SHP77 (cell line): ENCODE measurements around the gene PCOLCE2.
A peak's percentile ranks its signal among the peaks of the same experiment; 100 is the strongest.

Source experiments
- DNase-seq, 2 experiments: peaks; one replicate each; lab custom pipeline; 2025; lab: John Stamatoyannopoulos, UW

PCOLCE2 gene

DNA sequence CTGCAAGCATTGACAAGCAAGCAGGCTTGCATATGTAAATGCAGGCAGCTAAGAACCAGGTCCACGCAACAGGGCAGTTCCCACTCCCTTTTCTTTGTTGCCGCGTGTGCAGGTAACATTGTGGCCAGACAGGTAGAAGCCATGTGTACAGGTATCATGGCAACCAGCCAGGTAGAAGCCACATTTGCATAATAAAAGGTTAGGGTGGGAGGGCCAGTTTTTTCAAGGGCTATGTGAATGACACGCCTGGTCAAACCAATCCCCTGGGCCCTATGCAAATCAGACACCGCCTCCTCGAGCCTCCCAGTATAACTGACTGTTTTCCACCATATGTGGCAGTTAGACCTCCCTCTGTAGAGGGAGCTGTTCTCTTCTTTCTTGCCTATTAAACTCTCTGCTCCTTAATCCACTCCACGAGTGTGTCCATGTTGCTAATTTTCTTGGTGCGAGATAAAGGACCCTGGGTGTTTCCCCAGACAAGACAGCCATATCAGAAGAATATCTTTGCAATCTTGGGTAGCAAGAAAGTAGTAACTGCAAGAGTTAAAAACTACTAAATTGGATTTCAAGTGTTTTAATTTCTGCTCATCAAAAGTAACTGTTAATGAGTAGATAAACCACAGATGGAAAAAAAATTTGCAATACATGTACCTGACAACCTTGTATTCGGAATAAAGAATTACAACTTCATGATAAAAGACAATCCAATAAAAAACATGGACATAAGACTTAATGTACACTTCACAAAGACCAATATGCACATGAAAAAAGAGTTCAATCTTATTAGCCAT lies 21.8 kb downstream of the PCOLCE2 start:
- DNase-seq = no peak

DNA sequence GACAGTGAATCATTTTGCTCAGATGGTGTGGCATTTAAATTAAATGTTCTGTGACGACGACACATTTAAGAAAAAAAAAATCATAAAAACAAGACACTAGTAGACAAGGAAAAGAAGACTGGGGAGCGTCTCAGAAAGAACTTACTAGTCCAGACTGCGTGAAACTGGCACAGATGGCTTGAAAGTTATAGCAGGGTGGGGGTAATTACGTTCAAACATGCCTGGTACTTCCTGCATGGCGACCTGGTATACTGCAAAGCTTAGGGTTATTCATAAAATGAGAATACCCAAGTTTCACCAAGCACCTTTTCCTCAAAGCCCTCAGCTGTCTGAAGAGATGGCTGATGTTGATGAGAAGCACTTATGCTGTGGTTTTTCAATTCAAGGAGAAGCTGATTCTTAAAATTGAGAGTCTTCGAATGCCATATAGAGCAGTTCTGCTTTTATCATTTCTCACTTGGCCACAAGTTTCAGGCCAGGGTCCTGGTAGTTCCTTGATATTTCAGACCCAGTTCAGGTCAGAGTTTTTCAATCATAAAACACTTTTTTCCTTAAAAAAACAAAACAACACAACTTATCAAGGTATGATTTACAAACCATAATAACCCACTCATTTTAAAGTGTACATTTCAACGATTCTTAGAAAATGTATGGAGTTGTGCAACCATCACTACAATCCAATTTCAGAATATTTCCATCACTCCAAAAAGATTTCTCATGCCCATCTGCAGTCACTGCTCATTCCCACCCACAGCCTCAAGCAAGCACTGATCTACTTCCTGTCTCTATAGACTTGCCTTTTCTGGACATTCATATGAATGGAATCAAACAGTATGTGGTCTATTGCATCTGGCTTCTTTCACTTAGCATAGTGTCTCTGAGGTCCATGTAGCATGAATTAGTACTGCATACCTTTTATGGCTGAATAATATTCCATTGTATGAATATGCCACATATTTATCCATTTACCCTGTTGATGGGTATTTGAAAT lies 24.7 kb downstream of the PCOLCE2 start:
- no peak for DNase-seq

DNA sequence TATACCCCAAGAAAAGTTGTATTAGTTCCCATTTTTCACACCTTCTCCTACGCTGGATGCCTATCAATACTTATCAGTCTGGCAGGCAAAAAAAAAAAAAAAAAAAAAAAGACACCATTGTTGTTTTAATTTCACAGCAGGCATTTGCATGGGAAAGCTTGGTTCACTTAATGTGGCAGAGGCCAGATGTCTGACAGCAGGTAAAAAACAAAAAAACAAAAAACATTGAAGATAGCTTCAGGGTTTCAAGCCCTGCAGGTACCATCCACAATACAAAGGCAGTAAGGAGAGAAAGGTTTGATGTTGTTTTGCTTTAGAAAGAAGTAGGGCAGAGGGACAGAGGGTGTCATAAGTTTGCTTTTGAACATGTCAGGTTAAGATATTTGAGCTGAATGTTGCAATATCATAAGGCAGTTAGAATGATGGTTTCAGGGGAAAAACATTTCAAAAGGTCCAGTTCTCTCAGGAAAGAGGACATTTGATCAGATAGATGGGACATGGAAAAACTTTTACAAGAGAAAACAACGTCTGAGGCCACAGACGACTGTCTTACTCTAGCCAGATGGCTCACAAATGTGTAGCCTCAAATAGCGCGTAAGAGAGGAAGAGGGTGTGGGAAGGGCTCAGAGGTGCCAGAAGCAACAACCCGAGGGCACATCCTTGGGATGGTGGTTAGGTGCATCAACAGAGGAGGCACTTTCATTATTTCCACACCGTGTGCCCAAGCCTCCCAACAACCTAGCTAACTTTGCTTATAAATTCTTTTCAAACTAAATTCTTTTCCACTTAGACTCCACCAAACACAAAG lies 25.7 kb downstream of the PCOLCE2 start:
- no peak for DNase-seq

DNA sequence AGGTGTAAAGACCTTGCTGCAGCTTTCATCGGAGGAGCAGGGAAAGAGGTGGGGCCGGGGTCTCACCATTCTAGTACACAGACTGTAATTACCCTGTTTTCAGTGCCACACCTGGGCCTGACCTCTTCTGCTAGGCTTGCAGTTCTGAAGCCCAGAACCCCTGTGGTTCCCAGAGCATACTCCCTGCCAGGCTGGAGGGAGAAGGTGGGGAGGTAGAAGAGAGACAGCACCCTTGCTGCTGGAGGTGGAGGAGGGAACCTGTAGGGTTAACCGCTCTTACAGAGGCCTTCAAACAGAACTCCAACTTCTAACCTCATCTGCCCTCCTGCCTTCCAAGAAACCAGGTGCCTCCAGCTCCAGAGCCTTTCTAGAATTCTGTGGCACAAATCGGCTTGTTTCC lies 27.0 kb downstream of the PCOLCE2 start:
- no peak for DNase-seq

DNA sequence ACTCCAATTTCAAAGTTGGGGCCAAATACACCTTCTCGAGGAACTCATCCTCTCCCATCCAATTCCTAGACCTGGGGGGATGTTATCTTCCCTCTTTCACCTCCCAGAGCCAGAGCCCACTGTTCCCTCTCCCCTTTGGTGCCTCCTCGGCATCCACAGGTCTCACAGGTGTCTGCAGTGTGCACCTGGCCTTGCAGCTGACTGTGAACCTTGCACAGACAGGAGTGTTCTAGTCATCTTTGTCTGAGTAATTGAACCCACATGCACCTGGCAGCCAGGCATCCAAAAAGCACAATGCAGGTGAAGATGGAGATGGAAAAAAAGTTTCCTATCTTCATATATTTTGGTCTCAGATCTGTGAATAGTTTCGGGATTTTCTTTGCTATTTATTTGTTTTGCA lies 30.8 kb downstream of the PCOLCE2 start:
- no peak for DNase-seq

DNA sequence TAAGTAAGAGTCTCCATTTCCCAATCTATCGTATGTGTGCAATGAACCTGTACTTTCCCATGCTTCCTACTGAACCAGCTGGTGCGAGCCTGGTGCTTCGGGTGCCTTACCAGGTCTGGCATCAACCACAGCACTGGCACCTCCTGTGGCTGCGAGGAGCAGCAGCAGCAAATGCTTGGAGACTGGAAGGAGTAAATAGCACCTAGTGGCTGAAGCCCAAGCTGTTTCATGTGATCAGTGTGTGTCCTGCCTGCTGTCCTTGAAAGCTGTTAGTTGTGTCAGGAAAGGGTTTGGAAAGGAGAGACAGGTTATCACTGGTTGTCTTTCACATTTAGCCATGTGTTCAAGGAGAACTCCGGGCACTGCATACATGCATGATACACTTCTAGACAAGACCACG lies 31.8 kb downstream of the PCOLCE2 start:
- DNase-seq = peak; percentile 53 to 69

DNA sequence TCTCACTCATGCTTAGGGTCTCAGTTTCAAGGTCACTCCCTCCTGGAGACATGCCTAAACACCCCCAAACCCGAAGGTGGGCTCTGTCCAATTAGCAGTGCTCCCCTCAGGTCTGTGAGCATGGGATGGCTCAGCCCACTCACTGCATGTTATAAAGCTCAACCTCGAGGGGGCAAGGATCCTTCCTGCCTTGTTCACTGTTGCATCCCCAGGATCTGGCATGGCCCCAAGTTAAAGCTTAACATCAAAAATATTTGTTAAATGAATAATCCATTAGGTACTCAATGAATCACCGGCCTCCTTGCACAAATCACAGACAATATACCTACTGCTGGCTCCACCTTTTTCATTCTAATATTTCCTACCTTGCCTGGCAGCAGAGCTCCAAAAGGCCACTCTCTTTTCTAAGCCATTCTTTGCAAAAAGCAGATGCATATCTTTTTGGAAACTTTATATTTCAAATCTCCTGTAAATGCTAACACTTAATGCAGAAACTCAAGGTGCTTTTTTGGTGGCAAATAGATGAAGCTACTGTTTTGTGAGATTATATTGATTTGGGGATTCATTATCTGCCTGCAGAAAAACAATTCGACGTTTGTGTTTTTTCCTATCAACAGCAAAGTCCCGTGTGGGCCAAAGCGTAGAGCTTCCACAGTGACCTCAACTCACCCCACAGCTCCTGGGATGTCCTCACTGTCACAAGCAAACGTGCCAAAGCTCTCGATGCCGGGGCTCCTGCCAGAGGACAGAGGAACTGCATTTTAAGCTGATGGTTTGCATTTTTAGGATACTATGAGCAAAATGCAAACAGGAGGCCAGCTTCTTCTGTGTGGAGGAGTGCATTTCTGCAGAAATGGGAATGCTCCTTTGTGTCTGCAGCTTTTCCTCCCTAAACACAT lies 35.4 kb downstream of the PCOLCE2 start:
- DNase-seq = no peak

DNA sequence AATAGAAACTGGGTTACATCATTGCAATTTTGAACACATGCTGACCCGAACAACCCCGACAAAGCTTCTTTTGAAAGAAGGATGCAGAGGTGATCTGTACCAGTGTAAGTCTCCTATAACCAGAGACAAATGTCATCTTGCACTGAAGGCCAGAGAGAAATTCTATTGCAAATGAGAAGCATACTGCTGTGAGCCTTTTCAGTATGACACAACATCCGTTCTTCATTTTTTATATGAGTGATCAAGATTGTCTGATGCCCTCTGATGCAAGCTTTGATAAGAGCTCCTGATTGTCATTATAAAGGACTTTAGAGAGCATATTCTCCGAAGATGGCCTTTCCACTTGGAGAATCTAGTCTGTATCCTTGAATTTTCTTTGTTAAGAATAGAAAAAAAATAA lies 36.9 kb downstream of the PCOLCE2 start:
- DNase-seq = no peak

DNA sequence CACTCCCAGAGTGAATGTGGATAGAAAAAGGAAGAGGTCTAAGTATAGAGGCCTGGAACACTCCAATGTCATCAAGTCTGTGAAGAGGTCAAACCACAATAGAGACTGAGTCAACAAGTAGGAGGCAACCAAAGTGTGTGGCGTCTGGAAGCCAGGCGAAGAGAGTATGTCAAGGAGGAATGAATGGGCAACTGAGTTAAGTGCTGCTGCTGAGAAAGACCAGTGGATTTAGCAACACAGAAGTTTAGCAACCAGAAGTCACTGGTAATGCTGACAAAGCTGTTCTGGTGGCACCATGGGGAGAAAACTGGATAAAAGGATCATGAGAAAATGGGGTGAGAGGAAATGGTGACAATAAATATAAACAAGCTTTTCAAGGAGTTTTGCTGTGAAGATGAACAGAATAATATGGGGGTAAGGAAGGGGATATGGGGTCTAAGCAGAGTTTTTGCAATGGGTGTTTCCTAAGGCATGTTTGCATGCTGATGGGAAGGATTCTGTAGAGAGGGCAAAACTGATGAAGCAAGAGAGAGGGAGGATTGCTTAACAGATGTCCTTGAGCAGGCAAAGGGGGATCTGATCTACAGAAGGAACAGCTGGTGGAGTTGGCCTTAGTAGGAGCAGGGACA lies 38.4 kb downstream of the PCOLCE2 start:
- no peak for DNase-seq

DNA sequence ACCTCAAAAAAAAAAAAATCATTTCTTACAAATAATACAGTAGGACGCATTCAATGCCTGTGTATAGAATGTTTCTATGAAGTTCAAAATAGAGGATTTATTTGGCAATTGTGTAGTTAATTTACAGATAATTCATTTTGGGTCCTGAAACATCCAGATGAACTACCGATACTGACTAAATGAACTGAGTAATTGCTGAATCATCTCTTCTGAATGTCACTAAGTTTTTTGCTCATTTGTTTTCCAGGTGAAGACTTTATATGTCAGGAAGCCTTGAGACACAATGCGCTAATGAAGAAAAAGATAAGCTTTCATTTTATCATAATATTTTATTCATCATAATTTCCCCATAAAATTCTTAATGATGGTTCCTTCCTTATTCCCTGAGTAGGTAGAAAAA lies 39.7 kb downstream of the PCOLCE2 start:
- DNase-seq = no peak

DNA sequence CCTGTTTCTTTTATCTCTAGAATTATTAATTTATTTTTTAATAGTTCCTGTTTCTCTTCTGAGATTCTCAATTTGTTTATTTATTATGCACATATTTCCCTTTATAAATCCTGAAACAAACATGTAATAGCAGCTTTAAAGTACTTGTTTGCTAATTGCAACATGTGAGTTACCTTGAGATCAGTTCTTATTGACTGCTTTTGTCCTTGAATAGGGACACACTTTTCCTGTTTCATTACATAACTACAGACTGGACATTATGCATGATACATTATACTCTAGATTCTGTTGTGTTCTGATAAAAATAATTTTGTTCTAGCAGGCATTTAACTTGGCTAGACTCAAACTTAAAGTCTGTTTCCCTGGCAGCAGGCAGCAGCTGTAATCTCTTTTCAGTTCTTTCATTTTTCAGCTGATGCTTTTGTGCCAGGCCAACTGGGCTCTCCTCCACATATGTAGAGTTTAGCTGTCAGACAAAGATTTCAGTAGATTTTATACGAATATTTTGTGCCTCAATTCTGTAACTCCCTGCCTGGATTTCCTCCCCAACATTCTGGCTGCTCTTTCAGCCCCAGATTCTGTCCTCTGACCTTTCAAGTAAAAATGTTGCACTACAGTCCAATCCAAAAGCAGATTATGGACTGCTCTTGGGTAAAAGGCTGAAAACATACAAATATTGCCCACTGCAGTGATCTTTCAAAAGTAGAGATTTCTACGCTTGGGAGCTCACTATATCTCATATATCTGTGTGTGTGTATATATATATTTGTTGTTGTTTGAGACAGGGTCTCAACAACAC lies 41.9 kb downstream of the PCOLCE2 start:
- DNase-seq = no peak

DNA sequence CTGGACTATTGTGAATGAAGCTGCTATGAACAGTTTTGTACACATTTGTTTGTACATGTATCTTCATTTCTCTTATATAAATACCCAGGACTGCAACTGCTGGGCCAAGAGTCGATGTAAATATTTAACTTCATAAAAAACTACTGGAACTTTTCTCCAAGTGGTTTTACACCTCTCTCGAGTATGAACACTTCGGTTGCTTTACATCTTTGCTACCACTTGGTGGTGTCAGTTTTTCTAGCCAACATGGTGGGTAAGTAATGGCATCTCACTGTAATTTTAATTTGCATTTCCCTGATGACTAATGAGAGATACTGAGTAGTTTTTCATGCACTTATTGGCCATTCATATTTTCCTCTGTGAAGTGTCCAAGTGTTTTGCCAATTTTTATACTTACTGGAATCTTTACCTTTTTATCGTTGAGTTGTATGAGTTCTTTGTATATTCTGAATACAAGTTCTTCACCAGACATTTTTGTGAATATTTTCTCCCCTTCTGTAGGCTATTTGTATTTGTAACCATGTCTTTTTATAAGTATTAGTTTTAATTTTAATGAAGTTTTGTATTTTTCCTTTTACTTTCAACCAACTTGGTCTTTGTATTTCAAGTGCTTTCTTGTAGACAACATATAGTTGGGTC lies 44.4 kb downstream of the PCOLCE2 start:
- no peak for DNase-seq

DNA sequence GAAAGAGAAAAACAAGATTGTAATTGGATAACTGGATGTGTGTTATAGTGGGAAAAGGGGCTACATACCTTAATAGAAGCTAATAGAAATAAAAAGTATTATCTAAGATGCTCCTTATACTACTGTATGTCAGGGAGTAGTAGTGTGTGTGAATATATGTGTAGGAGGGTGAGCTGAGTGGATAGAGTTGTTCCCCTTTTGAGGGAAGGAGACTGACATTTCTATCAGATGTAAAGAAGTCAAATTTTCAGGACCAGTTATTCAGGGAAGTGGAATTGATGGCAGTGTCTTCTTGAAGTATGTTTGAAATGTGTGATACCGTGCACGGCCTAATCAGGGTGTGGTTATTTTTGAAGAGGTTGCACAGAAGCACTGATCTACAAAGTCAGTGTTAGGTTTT lies 49.1 kb downstream of the PCOLCE2 start:
- DNase-seq = no peak

DNA sequence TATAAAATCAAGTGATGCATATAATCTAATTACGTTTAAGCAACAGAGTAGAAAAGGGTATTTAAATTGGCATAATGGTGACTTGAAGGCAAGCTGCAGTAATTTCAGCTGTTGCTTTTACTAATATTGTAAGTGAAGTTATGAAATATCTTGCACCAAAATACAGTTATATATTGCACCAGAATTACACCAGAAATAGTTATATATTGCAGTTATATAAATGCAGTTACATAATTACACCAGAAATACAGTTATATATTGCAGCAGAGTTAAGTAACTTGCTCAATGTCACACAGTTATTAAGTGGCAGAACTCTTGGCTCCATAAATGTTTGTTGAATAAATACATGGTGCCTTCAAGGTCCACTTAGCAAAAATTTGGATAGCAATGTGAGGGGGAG lies 51.4 kb downstream of the PCOLCE2 start:
- DNase-seq = no peak

DNA sequence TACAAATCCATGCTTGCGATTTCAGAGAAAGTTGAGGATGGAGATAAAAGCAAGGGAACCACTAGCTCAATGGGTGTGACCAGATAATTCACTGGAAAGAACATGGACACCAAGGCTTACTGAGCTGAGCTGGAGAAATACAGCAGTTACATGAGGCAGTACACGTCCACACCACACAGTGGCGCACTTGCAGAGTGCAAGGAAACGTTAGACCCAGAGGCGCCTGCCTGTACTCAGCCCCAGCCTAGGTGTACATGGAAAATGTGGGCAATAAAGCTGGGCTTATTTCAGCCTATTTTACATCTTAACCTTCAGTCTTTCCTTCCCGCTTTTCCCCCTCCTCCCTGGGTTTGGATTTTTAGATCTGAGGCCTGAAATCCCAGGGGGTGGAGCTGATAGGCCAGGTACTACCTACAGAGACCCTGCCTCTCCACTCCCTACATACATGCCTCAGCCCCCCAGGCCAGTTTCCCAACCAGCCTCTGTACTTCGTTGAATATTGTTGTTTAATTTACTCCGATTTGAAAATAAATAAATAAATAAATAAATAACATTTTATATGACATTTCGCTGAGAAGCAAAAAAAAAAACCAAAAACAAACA lies 60.1 kb downstream of the PCOLCE2 start:
- peak; percentile 58 to 62 for DNase-seq

DNA sequence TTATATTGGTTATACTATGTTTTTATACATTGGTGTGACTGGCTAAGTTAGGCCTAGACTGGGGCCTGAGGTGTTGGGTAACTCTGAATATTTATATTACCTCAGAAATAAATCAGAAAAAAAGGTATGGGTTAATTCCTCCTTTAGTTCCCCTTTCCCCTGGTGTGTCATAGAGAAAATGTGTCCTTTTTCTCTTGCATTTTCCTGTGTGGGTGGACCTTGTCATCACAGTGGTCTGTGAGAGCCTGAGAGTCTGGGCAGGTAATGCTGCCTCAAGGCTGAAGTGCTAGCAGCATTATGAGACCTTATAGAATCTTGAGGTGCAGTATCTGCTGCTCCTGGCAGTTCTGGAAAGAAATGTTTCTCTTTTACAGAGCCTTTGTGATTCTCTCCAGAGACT lies 69.7 kb downstream of the PCOLCE2 start:
- no peak for DNase-seq

DNA sequence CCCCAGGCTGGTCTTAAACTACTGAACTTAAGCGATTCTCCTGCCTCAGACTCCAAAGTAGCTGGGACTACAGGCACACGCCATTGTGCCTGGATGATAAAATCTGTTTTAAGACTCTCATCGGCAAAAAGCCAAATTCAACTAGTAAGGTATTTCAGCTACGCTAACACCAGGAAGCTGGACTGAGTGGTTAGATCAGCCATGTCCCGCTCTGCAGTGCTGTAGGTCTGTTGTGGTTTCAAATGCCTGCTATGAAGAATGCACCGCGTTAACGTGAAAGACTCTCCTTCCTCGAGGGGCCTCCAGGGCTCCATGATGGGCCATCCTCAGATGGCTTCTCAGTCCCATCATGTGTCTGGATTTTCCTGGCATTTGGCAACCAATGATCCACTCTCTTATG lies 70.2 kb downstream of the PCOLCE2 start:
- no peak for DNase-seq

DNA sequence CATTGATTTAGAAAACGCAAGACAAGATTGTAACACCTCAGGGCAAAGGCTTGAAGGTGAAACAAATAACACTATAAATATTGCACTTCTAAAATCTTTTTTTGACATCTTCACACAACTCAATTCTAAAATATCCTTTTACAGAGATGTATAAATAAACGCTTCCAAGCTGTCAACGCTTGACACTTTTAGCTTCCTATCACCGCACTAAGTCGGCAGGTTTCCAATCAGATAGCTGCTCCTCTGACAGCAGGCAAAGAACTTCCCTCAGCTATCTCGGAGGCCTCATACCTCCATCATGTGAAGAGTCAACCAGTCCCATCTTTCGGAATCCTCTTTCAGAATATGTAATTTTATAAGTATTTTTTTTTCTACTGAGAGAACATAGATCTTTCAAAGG lies 71.0 kb downstream of the PCOLCE2 start:
- DNase-seq = no peak

DNA sequence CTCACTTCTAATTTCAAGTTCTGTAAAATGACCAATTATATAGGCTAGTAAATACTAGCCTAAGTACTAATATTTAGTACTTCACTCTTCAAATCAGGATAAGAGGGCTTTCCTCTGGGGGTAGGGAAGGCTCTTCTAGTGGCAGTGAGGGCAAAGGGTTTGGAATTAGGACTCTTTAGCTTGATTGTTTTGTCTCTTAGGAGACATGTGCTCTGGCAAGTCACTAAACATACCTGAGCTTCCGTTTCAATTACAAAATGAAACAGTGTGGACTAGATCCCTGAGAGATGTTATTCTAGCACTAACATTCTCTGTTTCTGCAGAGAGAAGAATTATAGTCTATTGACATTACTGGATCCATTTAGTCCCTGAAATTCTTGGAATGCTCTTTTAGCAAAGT lies 71.5 kb downstream of the PCOLCE2 start:
- no peak for DNase-seq
